Measurements from ENCODE around the gene PDE3B. TPM values are rescaled to one million over a fixed set of nuclear protein-coding genes. Genes with fewer than 3 reads are reported as not detected.

PDE3B gene
- polyA plus RNA-seq, 3 donors: 4.0 to 6.0 (median 5.2) TPM

DNA sequence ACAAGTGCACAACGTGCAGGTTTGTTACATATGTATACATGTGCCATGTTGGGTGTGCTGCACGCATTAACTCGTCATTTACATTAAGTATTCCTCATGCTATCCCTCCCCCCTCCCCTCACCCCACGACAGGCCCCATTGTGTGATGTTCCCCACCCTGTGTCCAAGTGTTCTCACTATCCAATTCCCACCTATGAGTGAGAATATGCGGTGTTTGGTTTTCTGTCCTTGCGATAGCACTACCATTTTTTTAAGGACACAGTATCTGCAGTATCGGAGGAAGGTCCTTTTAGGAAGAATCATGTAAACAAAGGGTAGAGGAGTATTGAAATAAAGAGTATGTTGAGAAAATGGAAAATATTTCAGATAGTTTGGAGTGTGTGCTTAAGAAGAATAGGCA, 25.9 kb downstream of the PDE3B start:
- no peak for DNase-seq
- Histone ChIP-seq H3K79me2 (ENCODE audit: insufficient read depth, low read length) (peaks cover 3% of the 10 kb centered on the region), H3K4me2 (replicated peaks; ENCODE audit: extremely low read depth, low read length, poor library complexity, severe bottlenecking) (no peak overlapping the region), H3K27ac (ENCODE audit: low read depth in 1 of 2, low read length in 2 of 2) (no peak overlapping the region), H2AFZ (ENCODE audit: insufficient read depth, low read depth, low read length, poor library complexity, severe bottlenecking) (no peak overlapping the region), H3K36me3 (replicated peaks in 1 of 2; ENCODE audit: control insufficient read depth in 1 of 2, insufficient read depth in 2 of 2, low read length in 2 of 2) (no peaks in the 10 kb centered on the region), H4K20me1 (ENCODE audit: insufficient read depth, low read length) (no peaks in the 10 kb centered on the region), H3K9ac (ENCODE audit: insufficient read depth, low read length, poor library complexity, severe bottlenecking) (no peak overlapping the region), H3K4me3 (replicated peaks in 1 of 3; ENCODE audit: low read depth in 2 of 3, low read length in 3 of 3) (no peak overlapping the region), H3K27me3 (ENCODE audit: control insufficient read depth in 2 of 2, insufficient read depth in 2 of 2, low read length in 2 of 2) (no peaks in the 10 kb centered on the region), H3K4me1 (ENCODE audit: control insufficient read depth in 1 of 2, insufficient read depth in 2 of 2, low read length in 2 of 2) (peaks cover 4 to 9% of the 10 kb centered on the region in 2 donors), H3K9me3 (replicated peaks in 1 of 2; ENCODE audit: control insufficient read depth in 1 of 2, insufficient read depth in 1 of 2, low read length in 2 of 2) (no peaks in the 10 kb centered on the region)
- H3K9me3 Mint-ChIP-seq: peaks cover 1 to 6% (median 2%) of the 10 kb centered on the region in 7 donors
- peaks cover 13% of the 10 kb centered on the region for H3K4me1 Mint-ChIP-seq
- H3K36me3 Mint-ChIP-seq: peaks cover 4 to 5% of the 10 kb centered on the region in 2 donors
- 100% methylated on average over 2 of the region's 7 CpGs for WGBS (ENCODE audit: insufficient coverage)
- intact Hi-C loops (cut with micrococcal nuclease): no loop called here
- no peak overlapping the region for H3K27ac Mint-ChIP-seq
- H3K4me3 Mint-ChIP-seq: no peak overlapping the region
- TF ChIP-seq, protein P1, sequence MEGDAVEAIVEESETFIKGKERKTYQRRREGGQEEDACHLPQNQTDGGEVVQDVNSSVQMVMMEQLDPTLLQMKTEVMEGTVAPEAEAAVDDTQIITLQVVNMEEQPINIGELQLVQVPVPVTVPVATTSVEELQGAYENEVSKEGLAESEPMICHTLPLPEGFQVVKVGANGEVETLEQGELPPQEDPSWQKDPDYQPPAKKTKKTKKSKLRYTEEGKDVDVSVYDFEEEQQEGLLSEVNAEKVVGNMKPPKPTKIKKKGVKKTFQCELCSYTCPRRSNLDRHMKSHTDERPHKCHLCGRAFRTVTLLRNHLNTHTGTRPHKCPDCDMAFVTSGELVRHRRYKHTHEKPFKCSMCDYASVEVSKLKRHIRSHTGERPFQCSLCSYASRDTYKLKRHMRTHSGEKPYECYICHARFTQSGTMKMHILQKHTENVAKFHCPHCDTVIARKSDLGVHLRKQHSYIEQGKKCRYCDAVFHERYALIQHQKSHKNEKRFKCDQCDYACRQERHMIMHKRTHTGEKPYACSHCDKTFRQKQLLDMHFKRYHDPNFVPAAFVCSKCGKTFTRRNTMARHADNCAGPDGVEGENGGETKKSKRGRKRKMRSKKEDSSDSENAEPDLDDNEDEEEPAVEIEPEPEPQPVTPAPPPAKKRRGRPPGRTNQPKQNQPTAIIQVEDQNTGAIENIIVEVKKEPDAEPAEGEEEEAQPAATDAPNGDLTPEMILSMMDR (IDR thresholded peaks at IDR 0.05): no peak
- H3K27me3 Mint-ChIP-seq (ENCODE audit: low read depth in 3 of 3): no peaks in the 10 kb centered on the region

DNA sequence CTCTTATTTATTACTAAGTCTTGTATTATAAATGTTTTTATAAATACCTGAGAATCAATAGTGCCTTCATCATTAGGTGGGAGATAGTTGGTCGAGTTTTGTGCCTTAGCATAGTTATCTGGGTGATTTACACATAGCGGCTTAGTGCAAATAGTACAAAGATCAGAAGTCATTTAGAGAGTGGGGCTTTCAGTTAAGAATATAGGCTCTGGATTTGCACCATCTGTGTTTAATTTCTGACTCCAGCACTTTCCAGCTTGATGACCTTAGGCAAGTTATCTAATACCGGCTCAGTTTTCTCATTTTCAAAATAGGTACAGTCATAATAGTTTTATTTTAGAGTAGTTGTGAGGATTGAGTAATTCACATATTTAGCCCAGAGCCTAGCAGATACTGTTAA, 26.4 kb downstream of the PDE3B start:
- H3K27me3 ChIP-seq (ENCODE audit: control insufficient read depth in 2 of 2, insufficient read depth in 2 of 2, low read length in 2 of 2): no peaks in the 10 kb centered on the region
- intact Hi-C loops (cut with micrococcal nuclease): no loop called here
- no peak overlapping the region for H2AFZ ChIP-seq (ENCODE audit: insufficient read depth, low read depth, low read length, poor library complexity, severe bottlenecking)
- H3K4me1 ChIP-seq (ENCODE audit: control insufficient read depth in 1 of 2, insufficient read depth in 2 of 2, low read length in 2 of 2): peaks cover 4 to 9% of the 10 kb centered on the region in 2 donors
- H3K4me2 ChIP-seq (replicated peaks; ENCODE audit: extremely low read depth, low read length, poor library complexity, severe bottlenecking): no peak overlapping the region
- no peaks in the 10 kb centered on the region for H3K9me3 ChIP-seq (replicated peaks in 1 of 2; ENCODE audit: control insufficient read depth in 1 of 2, insufficient read depth in 1 of 2, low read length in 2 of 2)
- no CpG with 5 or more reads among the region's 3 CpGs for WGBS (ENCODE audit: insufficient coverage)
- no peak for DNase-seq
- no peak overlapping the region for H3K4me3 ChIP-seq (replicated peaks in 1 of 3; ENCODE audit: low read depth in 2 of 3, low read length in 3 of 3)
- Mint-ChIP-seq H3K4me3 (no peak overlapping the region), H3K4me1 (peaks cover 14% of the 10 kb centered on the region), H3K9me3 (peaks cover 0 to 6% (median 2%) of the 10 kb centered on the region in 7 donors), H3K36me3 (peaks cover 4 to 5% of the 10 kb centered on the region in 2 donors), H3K27me3 (ENCODE audit: low read depth in 3 of 3) (no peaks in the 10 kb centered on the region), H3K27ac (no peak overlapping the region)
- TF ChIP-seq, protein P1 (IDR thresholded peaks at IDR 0.05): no peak
- no peaks in the 10 kb centered on the region for H4K20me1 ChIP-seq (ENCODE audit: insufficient read depth, low read length)
- no peaks in the 10 kb centered on the region for H3K36me3 ChIP-seq (replicated peaks in 1 of 2; ENCODE audit: control insufficient read depth in 1 of 2, insufficient read depth in 2 of 2, low read length in 2 of 2)
- H3K79me2 ChIP-seq (ENCODE audit: insufficient read depth, low read length): peaks cover 4% of the 10 kb centered on the region
- no peak overlapping the region for H3K9ac ChIP-seq (ENCODE audit: insufficient read depth, low read length, poor library complexity, severe bottlenecking)
- no peak overlapping the region for H3K27ac ChIP-seq (ENCODE audit: low read depth in 1 of 2, low read length in 2 of 2)

Measured in CD14-positive monocyte (primary cell).